Panc1 (cell line): Measurements from ENCODE around the gene SLC41A3.
"Not testable (repeated sequence)": the region's sequence is repeated elsewhere in the genome, so short reads cannot be mapped to it uniquely, and the experiment has no call there.

Experiments used
- CTCF ChIP-seq: fragments of 450-650 bp; IDR thresholded peaks from 2 replicates; pipeline ENCODE4 v1.5.1; 2017; ENCODE audit warnings: mild to moderate bottlenecking
- POLR2AphosphoS5 ChIP-seq: IDR thresholded peaks from 2 replicates; pipeline ENCODE4 v1.6.1; 2012; ENCODE audit warnings: mild to moderate bottlenecking, low read depth, low read length, moderate library complexity
- REST ChIP-seq, 2 experiments: IDR thresholded peaks; 2 replicates each; pipeline ENCODE4 v1.6.1; 2011 to 2012; ENCODE audit warnings: low read depth in 2 of 2, control low read depth in 1 of 2, low read length in 1 of 2, mild to moderate bottlenecking in 1 of 2, moderate library complexity in 1 of 2; ENCODE audit not compliant: insufficient read depth in 1 of 2
- SIN3A ChIP-seq: IDR thresholded peaks from 2 replicates; pipeline ENCODE4 v1.6.1; 2012; ENCODE audit warnings: low read depth, mild to moderate bottlenecking, low read length, moderate library complexity, borderline replicate concordance; ENCODE audit not compliant: insufficient read depth
- TCF7L2 ChIP-seq: IDR thresholded peaks from 2 replicates; pipeline ENCODE4 v1.6.1; 2011; ENCODE audit warnings: mild to moderate bottlenecking, low read depth, low read length, inconsistent platforms

GRCh38 chr3:125963834-125964233, 120.1 kb downstream of the SLC41A3 start:
- TF ChIP-seq SIN3A, CTCF, TCF7L2, POLR2AphosphoS5: not testable (repeated sequence)
- TF ChIP-seq REST (IDR thresholded peaks at IDR 0.05; ENCODE audit: insufficient read depth in 1 of 2, low read depth in 2 of 2, low read length in 1 of 2), result peak; percentile 11 to 72; a peak in 2 of 4 replicates
